GM18867 (cell line): Measurements from ENCODE around the gene RAPGEF6.
"Not testable (repeated sequence)": the region's sequence is repeated elsewhere in the genome, so short reads cannot be mapped to it uniquely, and the experiment has no call there.

ENCODE experiments used
- ATAC-seq: cut with Tn5 transposase; IDR thresholded peaks from one replicate; pipeline ENCODE4 v1.9.1; 2021; ENCODE audit warnings: mild to moderate bottlenecking, moderate library complexity; ENCODE audit not compliant: unreplicated experiment

The RAPGEF6 gene

DNA sequence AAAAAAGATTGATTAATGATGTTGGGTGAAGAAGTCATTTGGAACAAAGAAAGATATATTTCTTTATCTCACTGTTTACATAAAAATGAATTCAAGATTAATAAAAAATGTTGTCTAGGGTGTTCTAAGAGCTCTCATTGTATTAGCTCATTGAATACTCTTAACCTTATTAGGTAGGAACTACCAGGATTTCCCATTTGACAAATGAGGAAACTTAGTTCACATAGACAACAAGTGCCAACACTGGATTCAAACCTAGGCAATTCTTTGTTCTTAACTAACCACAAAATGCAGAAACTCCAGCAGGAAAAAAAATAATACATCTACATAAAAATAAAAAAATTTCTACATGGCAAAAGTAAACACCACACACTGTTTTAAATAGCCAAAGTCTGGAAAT, 175.8 kb downstream of the RAPGEF6 start:
- ATAC-seq, result no peak

DNA sequence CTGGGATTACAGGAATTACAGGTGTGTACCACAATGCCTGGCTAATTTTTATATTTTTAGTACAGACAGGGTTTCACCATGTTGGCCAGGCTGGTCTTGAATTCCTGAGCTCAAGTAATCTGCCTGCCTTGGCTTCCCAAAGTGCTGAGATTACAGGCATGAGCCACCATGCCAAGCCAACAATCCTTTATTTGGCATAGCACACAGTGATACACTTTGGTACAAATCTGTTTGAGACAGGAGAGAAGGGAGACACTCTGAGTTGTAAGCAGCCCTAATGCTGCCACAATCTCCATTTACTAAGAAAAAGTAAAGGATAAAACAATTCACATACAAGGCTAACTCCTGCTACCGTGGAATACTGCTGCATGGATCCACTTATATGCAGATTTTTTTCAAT, 177.8 kb downstream of the RAPGEF6 start:
- no peak for ATAC-seq

DNA sequence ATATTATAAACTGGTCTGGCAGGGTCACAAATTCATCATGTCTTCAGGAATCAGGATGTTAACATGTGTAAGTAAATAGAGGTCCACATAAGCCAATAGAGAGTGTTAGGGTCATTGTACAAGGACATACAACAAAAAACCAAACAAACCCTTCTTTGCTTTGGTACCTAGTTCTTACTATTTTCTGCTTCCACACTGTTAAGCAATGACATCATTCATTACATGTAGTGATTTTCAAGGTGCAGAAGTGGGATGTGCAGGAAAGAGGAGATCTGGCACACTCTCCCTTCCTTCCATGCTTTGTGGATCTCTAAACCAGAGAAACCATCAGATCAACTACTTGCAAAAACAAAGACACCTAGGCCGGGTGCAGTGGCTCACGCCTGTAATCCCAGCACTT, 184.1 kb downstream of the RAPGEF6 start:
- ATAC-seq, result no peak

DNA sequence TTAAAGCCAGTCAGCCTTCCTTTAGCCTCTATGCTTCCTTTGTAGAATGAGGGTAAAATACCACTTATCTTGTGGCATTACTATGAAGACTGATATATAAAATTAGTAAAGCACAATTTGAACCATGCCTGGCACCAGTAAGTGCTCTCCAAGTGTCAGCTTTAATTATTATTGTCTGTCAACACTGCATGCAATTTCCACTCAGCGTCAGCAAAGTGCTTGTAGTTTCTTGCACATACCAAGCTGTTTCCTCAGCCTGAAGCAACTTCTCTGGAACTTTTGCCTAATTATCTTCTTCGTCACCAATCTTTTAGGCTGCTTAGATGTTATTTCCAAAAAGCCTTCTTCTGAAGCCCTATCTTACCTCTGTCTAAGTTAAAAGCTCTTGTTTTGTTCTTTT, 193.8 kb downstream of the RAPGEF6 start:
- ATAC-seq, result no peak

DNA sequence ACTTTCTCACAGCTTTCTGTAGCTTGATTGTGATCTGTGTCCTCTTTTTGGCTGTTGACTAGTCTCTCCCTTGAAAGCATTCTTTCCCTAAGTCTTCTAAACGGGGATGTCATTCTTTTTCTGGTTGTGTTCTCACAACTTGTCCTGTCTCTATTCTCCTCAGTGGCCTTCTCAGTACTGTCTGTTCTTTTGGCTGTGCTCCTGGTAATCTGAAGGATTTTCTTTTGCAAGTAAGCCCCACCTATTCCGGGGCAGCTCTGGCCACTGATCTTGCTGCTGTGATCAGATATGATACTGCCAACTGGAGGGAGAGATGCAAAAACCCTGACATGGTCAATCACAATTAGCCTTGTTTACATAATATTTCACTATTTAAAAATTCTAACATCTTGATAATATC, 198.9 kb downstream of the RAPGEF6 start:
- ATAC-seq, result no peak

DNA sequence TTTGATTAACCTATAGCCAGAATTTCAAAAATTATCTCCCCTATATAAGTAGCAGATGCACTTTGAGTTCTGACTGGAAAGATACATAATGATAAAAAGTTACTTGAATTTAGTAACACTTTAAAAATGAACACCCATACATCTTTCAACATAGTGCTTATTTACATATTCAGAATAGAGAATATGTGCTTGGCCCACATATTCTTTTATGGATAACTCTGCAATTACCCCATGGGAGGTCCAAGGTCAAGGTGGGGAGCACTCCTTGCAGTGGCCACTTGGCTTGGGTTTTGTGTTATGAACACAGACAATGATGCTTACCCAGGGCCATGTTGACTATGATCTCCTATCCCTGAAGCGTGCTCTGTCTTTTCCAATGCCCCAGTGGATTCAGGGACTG, 201.9 kb downstream of the RAPGEF6 start:
- ATAC-seq, result no peak

DNA sequence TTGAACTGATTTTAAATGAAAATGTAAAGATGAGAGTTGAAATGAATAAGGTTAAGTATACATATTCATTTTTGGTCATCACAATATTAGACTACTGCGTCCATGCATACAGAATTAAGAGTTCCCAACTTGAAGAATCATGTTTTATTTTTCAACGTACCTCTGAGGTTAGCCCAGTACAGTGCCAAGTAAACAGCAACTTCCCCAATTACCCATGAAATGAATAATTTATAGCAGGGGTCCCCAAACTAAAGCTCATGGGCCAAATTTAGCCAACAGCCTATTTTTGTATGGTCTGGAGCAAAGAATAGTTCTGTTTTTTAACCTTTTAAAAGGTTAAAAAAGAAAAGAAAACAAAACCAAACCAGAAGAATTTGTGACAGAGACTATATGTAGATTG, 203.2 kb downstream of the RAPGEF6 start:
- ATAC-seq, result no peak

DNA sequence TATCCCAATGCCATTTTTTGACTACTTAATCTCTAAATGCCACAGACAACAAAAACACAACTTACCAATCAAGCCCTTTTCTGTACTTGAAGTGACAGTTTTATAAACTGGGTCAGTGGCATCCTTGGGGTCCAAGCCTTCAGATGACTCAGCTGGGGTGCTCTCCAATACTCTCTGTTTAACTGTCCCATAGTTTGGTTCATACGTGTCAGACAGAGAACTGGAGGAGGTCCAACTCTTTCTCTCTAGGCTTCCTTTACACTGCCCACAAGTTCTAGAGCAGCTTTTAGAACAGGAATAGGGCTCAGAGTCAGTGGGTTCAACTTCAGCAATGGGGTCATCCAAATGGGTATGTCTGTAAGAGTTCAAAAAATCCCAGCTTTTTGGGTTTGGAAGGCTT, 204.2 kb downstream of the RAPGEF6 start:
- ATAC-seq, result no peak

DNA sequence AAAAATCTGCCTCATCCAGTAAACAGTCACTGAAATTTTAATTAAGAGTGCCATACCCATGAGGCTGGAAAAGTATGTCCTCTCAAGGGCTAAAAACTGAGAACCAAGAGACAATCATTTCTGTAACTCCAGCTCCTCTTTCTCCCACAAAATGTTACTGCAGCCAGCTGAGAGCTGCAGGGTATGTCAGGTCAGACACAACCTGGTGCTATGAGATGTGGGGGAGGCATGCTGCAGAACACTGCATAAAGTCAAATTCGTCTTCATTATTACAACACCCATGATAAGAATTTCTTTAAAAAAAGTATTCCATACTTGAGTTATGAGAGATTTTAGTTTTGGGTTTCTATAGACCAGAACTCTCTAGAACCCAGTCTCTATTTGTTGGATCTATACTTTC, 209.0 kb downstream of the RAPGEF6 start:
- no peak for ATAC-seq

DNA sequence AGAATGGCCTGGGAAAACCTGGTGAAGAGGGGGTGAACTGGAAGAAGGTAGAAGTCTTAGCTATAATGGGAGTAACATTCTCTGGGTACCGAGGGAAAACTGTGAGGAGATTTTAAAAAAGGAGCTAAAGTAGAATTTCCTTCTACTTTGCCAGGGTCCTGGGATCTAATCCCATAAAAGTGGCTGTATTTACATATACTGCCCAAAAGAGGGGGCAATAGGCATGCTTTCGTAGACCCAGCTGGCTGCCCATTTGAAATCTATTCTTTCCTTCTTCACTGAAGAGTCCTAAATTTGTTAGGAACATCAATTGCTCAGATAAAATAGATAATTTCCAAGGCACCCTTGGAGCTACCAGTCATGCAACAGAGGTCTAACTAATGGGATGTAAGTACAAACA, 212.0 kb downstream of the RAPGEF6 start:
- no peak for ATAC-seq

DNA sequence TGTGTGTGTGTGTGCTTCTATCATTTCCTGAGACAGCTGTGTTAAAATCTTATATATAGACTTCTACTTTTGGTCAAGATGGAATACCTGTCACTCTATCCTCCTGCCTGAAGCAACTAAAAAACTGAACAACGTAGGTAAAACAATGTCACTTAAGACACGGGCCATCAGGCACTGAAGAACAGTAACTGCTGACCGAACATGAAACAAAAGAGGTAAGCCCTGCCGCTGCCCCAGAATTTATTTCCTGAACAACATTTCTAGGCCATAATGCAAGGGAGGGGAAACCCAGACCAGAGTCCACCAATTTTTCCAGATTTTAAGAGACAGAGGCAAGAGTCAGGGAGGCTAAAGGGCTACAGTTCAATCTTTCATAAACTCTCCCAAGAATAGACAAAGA, 215.2 kb downstream of the RAPGEF6 start:
- no peak for ATAC-seq

DNA sequence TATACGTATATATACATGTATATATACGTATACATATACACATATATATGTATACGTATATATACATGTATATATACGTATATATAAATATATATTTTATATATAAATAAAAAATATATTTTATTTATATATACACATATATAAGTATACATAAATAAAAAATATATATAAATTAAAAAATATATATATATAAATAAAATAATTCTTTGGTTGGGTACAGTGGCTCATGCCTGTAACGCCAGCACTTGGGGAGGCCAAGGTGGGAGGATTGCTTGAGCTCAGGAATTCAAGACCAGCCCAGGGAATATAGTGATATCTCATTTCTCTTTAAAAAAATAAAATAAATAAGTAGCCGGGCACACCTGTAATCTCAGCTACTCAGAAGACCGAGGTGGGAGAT, 216.2 kb downstream of the RAPGEF6 start:
- ATAC-seq, result no peak

DNA sequence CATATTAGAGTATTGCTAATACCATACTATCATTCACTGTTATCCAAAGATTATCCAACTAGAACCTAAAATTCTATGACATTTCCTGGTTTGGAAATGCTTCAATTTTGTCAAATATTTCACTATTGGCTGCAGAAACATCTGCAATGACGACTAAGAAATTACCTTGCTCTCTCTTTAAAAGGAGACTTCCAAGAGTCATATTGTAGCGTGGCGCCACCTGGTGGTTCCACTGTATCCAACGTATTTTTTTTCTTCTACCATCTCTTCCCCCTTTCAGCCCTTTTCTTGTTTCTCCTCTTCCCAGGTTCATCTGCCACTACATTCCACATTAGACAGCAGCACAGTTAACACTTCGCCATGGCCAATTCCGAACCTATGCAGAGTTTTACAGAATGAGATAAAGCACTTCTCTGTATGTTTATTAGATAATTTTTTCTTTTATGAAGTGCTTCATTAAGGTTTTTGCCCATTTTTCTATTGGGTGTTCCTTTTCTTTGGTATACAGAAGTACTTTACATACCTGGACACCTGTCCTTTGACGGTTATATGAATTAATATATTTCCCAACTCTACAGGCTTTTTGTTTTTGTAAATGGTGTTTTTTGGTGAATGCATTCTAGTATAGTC, 217.7 kb downstream of the RAPGEF6 start:
- ATAC-seq, result peak; percentile 44

DNA sequence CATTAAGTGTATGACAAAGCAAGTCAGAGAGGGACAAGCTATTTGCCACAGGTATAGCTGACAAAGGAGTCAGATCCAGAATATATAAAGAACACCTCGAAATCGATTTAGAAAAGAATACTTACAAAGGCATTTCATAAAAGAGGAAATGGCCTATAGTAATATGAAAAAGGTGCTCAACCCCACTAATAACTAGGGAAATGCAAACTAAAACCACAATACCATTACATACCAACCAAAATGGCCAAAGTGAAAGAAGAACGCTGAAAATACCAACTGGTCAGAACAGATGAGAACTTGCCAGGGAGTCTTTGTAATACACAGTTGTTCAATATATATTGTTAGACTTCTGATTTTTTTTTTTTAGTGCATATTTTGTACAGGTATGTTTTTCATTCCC, 218.3 kb downstream of the RAPGEF6 start:
- peak; percentile 92 for ATAC-seq

DNA sequence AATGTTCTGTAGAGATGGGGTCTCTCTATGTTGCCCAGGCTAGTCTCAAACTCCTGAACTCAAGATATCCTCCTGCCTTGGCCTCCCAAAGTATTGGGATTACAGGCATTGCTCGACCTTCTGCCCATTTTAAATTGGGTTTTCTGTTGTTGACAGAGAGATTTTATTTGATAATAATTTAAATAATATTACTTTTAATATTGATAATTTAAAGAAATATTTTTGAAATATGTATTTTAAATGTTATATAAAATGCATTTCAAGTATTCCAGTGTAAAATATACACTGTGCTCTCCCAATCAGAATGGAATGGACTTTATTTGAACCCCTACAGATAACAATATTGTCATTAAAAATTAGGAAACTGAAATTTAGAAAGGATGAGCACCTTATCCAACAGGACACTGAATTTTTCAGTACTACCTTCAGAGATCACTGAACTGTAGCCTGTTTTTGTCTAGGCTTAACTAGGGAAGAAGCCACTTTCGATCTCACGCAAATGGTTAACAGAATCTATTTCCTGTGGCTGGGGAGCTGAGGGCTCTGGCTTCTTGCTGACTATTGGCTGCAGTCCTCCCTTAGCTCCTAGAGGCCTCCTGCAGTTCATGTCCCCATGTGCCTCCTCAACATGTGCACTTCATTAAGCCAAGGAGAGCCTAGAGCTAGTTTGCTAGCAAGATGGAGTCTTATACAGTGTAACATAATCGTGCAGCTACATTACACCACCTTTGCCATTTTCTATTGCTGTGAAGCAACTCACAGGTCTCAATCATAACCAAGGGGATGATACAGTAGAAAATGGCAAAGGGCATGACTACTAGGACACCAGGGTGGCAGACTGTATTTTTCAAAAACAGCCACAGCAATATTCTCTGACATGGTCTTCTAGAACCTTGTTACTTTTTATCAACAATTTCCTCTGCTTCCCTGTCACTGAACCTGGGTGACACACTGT, 221.1 kb downstream of the RAPGEF6 start:
- peak; percentile 34 for ATAC-seq

DNA sequence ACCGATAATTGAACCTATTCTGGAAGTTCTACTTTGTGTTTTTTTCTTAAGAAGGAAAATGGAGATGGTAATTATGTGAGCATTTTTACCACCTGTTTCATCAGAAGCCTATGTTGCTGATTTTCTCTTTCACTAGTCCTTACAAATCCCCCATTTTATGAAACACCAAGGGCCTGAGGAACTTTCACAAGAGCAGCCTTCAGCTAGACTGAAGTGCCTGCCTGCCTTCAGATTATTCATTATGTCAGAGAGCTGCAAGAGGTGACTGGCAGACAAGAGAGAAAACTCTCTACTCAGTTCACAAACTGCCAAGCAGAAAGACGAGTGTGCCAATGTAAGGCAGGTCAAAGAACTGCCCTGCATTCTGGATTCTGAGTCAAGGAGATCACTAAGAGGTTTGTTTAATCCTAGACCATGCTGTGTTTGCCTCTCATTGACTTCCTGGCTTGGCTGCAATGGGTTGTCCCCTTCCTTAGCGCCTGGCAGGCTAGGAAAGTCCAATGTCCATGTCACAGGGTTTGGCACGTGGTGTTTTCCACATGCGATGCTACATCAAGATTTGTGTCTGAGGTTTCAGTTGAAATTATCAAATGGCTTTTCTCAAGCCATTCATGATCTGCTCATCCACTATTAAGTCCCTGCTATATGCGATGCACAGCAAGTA, 227.9 kb downstream of the RAPGEF6 start:
- ATAC-seq, result no peak

DNA sequence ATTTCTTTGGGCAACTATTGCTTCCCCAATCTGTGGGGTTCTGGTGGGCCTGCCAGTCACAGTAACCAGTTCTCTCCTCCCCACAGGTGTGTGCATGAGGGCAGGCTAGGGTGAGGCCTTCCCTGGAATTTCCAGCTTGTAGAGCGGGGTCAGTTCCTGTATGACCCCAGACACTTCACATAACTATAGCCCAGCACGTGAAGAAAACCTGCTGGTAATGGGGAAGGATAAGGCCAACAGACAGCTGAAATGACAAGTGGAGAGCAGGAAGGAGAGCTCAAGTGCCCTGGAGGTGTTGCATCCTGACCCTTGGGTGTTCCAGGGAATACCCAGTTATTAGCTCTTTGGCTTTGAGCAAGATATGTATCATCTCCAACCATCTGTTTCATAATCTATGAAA, 229.0 kb downstream of the RAPGEF6 start:
- no peak for ATAC-seq

DNA sequence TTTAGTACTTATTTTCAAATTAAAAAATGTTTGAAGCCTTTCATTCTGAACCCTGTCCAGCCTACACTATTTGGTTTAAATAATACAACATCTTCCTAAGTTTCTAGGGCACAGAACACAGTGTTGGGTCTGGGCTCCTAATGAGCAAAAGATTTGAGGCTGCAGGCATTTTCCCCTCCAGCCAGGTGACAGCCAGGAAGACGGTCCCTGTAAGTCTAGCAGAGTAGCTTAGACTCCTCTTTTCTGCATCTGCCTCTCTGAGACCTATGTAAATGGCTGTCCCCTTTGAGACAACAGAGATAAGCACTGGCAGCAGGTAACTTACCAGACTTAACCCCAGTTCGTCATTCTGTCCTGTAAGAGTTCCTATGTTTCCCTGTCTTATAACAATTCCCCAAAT, 229.4 kb downstream of the RAPGEF6 start:
- ATAC-seq, result no peak

DNA sequence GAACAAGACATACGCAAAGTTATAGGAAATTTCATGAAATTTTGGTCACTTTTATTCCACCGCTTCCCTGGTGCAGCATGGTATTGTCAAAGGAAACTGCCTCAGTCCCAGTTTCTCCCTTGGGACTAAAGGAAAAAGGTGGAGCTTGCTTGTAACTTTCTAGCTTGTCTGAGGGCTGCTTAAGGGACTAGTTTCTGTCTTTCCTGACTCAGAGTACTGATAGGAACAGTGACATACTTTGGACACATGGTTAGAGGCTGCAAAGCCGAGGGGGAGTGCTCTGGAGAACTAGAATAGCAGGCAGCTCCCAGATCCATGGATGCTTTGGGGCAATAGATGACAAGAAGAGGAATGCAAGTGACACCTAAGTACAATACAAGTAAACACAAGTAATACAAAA, 234.4 kb downstream of the RAPGEF6 start:
- ATAC-seq, result no peak

DNA sequence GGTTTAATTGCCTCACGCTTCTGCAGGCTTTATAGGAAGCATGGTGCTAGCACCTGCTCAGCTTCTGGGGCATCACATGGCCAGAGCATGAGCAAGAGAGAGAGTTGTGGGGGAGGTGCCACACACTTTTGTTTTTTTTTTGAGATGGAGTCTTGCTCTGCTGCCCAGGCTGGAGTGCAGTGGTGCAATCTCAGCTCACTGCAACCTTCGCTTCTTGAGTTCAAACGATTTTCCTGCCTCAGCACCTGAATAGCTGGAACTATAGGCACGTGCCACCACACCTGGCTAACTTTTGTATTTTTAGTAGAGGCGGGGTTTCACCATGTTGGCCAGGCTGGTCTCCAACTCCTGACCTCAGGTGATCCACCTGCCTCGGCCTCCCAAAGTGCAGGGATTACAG, 236.0 kb downstream of the RAPGEF6 start:
- ATAC-seq, result not testable (repeated sequence)

DNA sequence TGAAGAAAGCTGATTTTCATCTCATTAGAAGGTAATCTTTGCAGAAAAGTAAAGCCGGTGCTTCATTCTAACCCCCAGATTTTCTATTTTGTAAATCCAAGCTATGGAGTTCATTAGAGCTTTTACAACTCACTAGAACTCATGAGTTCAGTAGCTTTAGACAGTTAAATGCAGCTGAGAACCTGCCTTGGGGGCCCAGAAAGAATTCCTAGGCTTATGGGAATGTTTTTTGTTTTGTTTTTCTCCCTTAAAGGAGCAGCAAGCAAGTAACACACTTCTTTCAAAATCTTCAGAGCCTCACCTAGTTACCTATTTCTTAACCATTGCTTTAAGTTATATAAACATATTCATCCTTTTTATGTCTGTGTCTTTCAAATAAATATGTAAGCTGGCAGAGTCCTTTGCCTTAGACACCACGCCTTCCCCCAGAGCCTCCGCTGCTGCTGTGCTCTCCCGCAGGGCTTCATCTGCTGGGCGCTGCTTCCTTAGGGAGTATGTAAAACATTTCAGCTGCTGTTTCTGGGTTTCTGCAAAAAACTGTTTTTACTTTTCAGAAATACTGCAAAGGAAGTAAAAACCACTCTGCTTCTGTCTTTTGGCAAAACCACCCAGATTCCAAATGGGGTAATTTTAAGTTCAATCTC, 238.3 kb downstream of the RAPGEF6 start:
- ATAC-seq, result no peak
